GM12892 (cell line): ENCODE measurements around the gene TMED9.

Experiments used
- POLR2A ChIP-seq: IDR thresholded peaks from 2 replicates; pipeline ENCODE4 v1.6.1; 2011; ENCODE audit warnings: low read depth, low read length, control low read depth
- POLR2AphosphoS5 ChIP-seq: IDR thresholded peaks from 2 replicates; pipeline ENCODE4 v1.6.1; 2011; ENCODE audit warnings: low read depth, low read length, control low read depth
- TAF1 ChIP-seq: IDR thresholded peaks from 2 replicates; pipeline ENCODE4 v1.6.1; 2011; ENCODE audit warnings: low read depth, mild to moderate bottlenecking, control low read depth, low read length, borderline replicate concordance

GRCh38 chr5:177591690-177592009 is 353 bp upstream of the TMED9 start:
- TF ChIP-seq POLR2A, result no peak
- no peak for TF ChIP-seq TAF1
- no peak for TF ChIP-seq POLR2AphosphoS5
